GM21367 (cell line): ENCODE measurements around the gene TMEM62.
"Not testable (repeated sequence)": the region's sequence is repeated elsewhere in the genome, so short reads cannot be mapped to it uniquely, and the experiment has no call there.

Experiments
- ATAC-seq: cut with Tn5 transposase; IDR thresholded peaks from one replicate; pipeline ENCODE4 v1.9.1; 2021; ENCODE audit not compliant: unreplicated experiment

TMEM62 gene

GRCh38 chr15:43118829-43119228 is 14.6 kb upstream of the TMEM62 start:
- no peak for ATAC-seq

DNA sequence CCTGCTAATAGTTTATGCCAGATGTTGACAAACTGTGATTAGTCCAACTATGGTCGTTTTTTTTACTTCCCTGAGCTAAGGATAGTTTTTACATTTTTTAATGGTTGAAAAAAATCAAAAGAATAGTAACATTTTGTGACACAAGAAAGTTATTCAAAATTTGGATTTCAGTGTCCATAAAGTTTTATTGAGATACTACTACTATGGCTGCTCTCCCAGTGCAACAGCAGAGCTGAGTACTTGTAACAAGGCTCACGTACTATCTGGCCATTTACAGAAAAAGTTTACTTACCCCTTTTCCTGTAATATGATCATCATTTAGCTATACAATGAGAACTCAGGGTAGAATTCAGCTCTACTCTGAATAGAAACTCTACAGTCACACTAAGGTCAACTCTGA is 11.5 kb upstream of the TMEM62 start:
- no peak for ATAC-seq

DNA sequence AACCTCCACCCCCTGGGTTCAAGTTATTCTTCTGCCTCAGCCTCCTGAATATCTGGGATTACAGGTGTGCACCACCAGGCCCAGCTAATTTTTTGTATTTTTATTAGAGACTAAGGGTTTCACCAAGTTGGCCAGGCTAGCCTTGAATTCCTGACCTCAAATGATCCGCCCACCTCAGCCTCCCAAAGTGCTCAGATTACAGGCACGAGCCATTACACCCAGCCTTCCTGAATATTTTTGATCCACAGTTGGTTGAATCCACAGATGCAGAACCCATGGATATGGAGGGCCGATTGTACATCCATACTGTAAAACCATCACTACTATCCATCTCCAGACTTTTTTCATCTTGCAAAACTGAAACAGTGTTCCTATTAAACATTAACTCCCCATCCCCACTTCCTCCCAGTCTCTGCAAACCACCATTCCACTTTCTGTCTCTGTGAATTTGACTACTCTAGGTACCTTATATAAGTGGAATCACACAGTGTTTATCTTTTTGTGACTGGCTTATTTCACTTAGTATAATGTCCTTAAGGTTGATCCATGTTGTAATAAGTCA is 8.2 kb upstream of the TMEM62 start:
- ATAC-seq = no peak

DNA sequence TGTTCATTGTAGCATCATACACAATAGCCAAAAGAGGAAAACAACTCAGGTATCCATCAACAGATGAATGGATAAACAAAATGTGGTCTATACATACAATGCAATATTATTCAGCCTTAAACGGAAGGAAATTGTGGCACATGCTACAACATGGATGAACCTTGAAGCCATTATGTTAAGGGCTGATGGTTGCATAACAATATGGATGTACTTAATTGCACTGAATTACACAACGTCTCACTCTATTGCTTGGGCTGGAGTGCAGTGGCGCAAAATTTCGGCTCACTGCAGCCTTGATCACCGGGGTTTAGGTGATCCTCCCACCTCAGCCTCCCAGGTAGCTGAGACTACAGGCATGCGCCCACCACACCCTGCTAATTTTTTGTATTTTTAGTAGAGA is 7.0 kb upstream of the TMEM62 start:
- no peak for ATAC-seq

- ATAC-seq = no peak
These were observed 5.6 kb upstream of the TMEM62 start for GRCh38 chr15:43127752-43128151.

DNA sequence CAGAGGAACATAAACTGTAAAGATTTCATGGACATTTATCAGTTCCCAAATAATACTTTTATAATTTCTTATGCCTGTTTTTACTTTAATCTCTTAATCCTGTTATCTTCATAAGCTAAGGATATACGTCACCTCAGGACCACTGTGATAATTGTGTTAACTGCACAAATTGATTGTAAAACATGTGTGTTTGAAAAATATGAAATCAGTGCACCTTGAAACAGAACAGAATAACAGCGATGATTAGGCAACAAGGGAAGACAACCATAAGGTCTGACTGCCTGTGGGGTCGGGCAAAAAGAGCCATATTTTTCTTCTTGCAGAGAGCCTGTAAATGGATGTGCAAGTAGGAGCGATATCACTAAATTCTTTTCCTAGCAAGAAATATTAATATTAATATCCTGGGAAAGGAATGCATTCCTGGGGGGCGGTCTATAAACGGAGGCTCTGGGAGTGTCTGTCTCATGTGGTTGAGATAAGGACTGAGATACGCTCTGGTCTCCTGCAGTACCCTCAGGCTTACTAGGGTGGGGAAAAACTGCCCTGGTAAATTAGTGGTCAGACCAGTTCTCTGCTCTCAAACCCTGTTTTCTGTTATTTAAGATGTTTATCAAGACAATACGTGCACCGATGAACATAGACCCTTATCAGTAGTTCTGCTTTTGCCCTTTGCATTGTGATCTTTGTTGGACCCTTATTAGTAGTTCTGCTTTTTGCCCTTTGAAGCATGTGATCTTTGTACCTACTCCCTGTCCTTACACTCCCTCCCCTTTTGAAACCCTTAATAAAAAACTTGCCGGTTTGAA is 5.0 kb upstream of the TMEM62 start:
- not testable (repeated sequence) for ATAC-seq

DNA sequence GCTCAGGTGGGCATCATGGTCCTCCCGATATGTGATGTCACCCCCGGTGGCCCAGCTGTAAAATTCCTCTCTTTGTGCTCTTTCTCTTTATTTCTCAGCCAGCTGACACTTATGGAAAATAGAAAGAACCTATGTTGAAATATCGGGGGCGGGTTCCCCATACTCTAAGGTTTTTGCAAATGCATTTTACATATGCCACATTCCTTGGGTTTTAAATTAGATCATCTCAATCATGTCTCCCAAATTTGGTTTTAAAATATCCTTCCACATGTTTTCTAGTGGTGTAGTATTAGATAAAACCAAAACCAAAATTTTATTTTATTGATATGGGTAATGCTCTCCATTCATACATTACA is 4.4 kb upstream of the TMEM62 start:
- ATAC-seq = no peak

DNA sequence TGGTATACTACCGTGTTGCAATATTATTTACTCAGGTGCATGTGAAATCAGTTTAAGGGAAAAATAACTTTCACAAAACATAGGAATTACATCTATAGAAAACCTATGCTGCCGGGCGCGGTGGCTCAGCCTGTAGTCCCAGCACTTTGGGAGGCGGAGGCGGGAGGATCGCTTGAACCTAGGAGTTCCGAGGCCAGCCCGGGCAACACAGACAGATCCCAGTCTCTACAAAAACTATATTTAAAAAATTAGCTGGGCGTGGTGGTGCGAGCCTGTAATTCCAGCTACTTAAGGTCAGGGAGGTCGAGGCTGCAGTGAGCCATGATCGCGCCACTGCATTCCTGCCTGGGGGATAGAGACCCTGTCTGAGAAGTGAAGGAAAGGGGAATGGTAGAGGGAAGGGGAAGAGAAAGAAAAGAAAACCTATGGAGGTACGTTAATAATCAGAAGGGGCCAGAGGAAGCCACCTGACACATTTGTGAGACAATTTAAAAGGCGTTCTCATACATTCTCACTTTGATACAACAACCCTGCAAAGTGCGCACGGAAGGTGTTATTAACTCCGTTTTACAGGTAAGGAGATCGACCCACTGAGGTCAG is 456 bp upstream of the TMEM62 start:
- peak; percentile 3 for ATAC-seq

DNA sequence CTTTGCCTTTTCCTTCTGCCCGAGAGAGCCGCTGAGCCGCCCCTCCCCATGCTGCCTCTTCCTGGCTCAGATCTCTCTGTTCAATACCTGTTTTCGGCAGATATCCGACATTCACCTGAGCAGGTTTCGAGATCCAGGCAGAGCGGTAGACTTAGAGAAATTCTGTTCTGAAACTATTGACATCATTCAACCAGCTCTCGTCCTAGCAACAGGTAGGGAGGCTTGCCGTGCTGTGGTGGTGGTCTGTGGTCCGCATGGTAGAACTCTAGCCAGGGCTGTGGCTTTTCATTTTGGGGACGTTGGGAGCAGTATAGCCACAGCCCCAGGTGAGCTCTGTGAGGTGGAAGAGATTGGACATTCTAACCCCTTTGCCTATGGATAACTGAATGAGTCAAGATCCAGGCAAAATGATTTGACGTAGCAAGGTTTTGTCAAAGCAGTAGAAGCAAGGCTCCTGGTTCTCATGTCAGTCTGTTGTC is 810 bp downstream of the TMEM62 start:
- no peak for ATAC-seq

DNA sequence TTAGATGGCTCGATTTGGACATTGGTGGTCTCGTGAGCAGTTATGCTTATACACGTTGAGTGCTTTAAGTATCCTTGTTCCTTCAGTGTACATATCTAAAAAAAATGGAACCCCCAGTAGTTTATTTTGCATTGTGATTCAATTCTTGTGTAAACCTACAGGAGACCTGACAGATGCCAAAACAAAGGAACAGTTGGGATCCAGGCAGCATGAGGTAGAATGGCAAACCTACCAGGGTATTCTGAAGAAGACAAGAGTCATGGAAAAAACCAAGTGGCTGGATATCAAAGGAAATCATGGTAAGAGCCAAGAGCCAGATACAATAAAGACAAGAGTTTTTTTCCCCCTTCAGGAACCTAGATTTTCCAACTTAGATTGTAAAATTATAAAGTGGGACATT is 2.0 kb downstream of the TMEM62 start:
- ATAC-seq = no peak

GRCh38 chr15:43143203-43143941 is 10.0 kb downstream of the TMEM62 start:
- no peak for ATAC-seq

DNA sequence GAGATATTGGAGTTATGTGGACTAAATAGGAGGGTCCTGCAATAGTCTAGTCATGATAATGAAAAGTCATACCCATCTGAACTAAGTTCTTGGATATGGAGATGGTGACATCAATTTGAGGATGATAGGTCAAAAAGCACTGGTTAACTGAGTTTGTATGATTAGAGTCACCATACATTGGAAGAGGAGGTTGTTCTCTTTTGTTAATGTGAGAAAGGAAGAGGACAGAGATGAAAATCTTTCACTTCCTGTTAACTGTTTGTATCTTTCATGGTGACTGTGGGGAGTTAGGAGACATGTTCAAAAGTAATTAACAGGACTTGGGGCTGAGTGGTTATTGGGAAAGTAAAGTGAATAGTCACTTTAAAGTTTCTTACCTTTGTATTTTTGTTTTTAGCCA is 11.1 kb downstream of the TMEM62 start:
- no peak for ATAC-seq

- no peak for ATAC-seq
These were observed 12.8 kb downstream of the TMEM62 start for GRCh38 chr15:43146184-43146583.

GRCh38 chr15:43150191-43150929 is 17.0 kb downstream of the TMEM62 start:
- no peak for ATAC-seq

GRCh38 chr15:43151688-43152087 is 18.3 kb downstream of the TMEM62 start:
- no peak for ATAC-seq

DNA sequence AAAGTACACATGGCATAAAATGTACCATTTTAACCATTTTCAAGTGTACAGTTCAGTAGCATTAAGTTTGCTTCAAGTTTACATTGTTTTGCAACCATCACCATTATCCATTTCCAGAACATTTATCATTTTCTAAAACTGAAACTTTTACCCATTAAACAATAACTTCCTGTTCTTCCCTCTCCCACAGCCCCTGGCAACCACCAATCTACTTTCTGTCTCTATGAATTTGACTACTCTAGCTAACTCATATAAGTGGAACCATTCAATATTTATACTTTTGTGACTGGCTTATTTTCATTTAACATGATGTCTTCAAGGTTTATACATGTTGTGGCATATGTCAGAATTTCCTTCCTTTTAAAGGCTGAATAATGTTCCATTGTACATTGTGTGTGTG is 19.9 kb downstream of the TMEM62 start:
- no peak for ATAC-seq

- ATAC-seq = no peak
These were observed 32.5 kb downstream of the TMEM62 start for GRCh38 chr15:43165801-43166325.

DNA sequence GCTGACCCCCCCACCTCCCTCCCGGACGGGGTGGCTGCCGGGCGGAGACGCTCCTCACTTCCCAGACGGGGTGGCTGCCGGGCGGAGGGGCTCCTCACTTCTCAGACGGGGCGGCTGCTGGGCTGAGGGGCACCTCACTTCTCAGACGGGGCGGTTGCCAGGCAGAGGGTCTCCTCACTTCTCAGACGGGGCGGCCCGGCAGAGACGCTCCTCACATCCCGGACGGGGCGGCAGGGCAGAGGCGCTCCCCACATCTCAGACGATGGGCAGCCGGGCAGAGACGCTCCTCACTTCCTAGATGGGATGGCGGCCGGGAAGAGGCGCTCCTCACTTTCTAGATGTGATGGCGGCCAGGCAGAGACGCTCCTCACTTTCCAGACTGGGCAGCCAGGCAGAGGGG is 33.9 kb downstream of the TMEM62 start:
- ATAC-seq = not testable (repeated sequence)

DNA sequence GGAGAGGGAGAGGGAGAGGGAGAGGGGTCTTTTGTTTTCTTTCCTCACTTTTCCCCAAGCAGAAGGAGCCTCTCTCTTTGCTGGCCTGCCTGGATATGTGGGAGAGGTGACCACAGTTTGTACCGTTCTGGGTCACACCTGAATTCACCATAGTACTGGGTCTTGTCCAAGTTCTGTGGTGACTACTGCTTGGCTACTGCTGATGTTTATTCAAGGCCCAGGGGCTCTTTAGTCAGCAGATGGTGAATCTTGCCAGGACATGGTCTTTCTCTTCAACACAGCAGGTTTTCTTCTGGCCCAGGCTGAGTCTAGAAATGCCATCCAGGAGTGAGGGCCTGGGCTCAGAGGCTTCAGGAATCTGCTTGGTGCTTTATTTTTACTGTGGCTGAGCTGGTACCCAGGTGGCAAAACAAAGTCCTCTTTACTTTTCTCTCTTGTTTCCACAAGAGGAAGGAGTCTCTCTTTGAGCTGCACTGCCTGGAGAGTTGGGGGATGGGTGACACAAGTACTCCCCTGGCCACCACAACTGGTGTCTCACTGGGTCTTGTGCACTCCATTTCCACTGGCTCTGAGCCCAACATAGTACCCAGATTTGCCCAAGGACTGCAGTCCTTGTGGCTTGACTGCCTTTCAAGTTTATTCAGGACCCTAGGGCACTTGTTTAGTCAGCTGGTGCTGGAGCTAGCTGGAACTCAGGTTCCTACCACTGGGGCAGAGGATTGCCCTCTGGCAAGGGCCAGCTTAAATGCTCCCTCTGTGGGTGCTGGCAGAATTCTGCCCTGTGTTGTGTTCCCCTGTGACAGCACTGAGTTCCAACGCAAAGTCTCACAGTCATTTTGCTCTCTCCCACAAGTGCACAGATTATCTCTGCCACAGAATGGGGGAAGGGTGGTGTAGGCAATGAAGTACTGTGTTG is 35.1 kb downstream of the TMEM62 start:
- no peak for ATAC-seq

DNA sequence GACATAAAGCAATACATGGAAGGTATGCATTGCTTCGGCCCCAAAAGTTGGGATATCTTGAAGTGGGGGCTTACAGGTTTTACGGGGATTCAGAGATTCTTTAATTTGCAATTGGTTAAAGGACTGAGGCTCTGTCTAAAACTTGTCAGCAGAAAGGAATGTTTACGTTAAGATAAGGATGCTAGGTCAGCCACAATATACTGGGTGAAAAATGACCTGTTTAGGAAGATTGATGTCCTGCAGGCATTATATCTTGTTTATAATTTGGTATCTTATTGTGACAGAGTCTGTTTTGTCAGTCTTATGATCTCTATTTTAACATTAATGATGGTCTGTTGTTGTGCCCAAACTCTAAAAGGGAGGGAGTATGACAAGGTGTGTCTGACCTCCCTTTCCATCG is 36.5 kb downstream of the TMEM62 start:
- ATAC-seq = no peak
